GDM1 (cell line): ENCODE data around the gene RCOR3.
A peak's percentile ranks its signal among the peaks of the same experiment; 100 is the strongest.
"Not testable (repeated sequence)": the region's sequence is repeated elsewhere in the genome, so short reads cannot be mapped to it uniquely, and the experiment has no call there.

Experiments
- DNase-seq: peaks from one replicate; lab custom pipeline; 2025; lab: John Stamatoyannopoulos, UW

Gene RCOR3

DNA sequence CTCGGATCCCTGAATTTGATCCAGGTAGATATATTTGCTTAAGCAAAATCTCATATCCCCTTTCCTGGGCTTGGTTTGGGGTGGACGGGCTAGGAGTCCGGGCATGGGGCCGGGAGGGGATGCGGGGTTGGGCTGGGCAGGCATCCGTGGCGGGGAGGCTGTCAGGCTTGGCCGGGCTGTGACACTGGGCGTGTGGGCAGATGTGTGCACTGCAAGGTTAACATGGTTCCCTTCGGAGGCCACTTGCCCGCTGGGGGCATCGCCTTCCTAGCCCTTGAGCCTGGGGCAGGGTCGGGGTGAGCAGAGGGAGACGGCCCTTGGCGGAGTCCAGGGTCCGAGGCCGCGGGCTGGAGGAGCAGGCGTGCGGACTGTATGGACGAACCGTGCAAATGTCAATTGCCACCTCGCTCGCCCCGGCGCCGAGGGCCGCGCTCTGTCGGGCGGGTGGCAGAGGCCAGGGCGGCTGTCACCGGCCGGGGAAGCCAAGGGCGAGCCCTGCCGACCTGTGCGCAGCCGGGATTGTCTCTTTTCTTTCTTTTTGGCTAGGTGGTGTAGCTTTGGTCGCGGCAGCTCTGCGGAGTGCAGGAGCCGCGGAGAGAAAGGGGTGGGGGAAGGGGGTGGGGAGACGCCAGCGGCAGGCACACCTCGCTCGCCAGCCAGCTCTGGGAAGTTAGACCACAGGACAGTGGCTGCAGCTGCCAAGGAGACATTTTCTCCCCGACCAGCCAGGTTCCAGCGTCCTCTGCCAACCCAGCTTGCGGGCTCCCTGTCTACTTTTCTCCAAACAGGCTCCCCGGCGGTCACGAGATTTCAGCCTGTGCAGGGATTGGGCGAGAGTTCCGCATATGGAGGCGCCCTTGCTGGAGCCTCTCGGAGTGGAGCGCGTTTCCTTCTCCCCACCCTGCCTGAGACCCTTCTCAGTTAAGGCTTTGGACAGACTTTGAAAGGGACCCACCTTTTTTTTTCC is 1.3 kb downstream of the RCOR3 start:
- DNase-seq: peak; percentile 46

- DNase-seq: no peak
These were observed 2.1 kb downstream of the RCOR3 start for GRCh38 chr1:211261229-211261628.

DNA sequence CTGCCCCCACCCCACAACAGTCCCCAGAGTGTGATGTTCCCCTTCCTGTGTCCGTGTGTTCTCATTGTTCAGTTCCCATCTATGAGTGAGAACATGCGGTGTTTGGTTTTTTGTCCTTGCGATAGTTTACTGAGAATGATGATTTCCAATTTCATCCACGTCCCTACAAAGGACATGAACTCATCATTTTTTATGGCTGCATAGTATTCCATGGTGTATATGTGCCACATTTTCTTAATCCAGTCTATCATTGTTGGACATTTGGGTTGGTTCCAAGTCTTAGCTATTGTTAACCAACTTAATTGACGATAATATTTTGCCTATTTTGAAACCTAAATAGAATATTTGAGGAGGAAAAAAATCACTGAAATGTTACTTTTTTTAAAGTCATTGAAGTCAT is 3.9 kb downstream of the RCOR3 start:
- DNase-seq: not testable (repeated sequence)

DNA sequence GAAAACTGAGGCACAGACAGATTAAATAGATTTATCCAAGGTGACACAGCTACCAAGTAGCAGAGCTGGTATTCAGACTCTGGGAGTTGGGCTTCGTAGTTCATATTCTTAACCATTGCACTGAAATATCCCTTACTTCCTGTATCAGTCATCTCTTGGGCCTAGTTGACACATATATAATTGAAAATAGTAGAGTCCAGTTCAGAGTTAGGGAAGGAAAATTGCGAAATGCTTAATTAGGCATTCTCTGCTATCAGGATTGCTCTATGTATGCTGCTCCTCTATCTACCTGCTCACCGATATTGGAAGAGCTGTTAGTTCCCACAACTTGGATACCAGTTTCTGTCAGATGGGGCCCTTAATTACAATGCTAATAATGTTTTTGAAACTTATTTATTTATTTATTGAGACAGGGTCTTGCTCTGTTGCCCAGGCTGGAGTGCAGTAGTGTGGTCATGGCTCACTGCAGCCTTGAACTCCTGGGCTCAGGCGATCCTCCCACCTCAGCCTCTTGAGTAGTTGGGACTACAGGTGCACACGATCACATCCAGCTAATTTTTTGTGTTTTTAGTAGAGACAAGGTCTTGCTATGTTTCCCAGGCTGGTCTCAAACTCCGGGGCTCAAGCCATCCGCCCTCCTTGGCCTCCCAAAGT is 8.2 kb downstream of the RCOR3 start:
- DNase-seq: no peak

- no peak for DNase-seq
These were observed 20.2 kb downstream of the RCOR3 start for GRCh38 chr1:211279340-211279739.

DNA sequence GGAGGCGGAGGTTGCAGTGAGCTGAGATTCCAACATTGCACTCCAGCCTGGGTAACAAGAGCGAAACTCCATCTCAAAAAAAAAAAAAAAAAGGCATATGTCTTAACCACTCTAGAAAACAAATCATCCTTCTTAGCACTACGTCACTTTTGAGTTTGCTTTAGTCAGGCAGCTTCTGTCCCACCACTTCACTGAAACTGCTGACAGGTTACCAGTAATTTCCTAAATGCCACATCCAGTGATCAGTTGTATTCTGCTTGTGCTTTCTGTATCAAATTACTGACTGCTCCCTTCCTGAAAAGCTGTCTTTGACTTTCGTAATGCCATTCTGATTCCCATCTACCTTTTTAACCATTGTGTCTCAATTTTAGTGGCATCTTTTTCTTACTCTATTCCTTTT is 21.7 kb downstream of the RCOR3 start:
- DNase-seq: no peak

GRCh38 chr1:211281320-211282022 is 22.3 kb downstream of the RCOR3 start:
- no peak for DNase-seq

DNA sequence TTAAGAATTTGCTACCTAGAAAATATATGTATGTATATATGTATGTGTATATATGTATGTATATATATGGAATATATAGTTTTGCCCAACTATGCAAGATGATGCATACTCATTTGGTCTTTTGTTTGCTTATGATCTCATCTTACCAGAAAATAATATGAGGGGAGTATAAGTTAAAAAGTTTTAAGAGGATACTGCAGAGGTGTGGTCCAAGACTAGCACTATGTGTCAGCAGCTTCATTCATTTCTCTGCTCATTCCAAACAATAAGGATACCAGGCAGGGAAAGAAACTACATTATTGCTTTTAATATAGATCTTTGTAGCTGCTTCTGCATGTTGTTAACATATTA is 22.8 kb downstream of the RCOR3 start:
- no peak for DNase-seq

DNA sequence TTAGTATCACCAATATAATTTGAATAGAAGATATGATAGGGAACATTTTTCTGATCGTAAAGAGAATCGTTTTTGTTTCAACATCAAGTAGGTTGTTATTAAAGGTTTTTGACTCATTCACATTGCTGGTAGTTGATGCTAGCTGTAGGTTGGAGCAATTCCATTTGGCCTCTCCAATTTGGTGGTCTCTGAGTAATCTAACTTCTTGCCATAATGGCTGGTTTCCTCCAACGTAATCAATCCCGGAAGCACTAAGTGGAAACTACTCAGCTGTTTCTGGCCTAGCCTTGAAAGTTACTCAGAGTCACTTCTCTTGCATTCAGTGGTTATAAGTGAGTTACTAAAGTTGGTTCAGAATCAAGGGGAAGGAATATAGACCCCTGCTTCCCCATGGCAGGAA is 26.0 kb downstream of the RCOR3 start:
- no peak for DNase-seq

DNA sequence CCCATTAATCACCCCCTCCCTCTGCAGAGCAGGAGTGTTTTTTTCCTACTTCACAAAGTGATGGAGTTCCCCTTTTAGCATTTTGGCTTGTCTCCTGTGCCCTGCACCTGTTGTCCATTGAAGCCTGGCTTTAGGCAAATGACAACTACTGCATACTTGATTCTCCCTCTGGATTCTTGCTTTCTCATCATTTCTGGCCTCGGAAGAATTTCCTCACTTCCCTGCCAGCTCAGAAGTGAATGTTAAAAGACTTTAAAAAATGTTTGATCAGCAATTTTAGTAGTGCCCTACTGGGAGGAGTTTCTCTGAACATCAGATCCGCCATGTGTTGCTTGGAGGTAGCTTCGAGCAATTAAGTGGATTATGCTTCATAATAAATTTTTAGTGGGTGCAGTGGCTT is 28.1 kb downstream of the RCOR3 start:
- no peak for DNase-seq

DNA sequence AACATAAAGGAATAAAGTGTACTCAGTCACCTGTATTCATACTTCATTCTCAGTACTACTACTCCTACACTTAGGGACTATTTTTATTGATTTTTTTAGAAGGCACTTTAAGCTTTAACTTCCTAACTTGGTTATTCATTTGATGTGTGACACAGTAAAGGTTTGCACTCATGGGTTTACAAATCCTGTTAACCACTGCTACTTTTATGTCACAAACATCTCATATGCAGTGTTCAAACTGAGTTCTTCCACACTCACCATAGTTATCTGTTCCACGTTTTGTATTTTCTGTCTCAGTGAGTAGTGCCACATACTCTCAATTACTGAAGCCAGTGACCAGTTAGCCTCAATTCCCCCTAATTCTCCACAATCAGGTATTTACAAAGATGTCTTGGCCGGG is 33.2 kb downstream of the RCOR3 start:
- no peak for DNase-seq

DNA sequence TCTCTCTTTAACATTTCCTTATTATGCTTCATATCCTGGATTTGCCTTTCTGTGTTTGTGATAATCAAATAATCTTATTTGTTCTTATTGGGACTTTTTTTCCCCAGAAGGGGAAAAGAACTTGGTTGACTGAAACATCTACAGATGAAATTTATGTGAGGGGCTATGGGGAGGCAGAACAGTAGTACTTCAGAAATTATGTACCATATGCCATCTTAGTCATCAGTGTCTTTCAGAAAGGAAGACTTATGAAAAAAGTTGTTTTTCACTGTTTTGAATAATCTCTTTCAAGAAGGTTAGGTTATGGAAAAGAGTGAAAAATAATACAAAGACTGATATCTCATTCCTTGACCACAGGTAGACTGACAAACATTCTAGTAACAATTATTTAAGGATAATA is 37.2 kb downstream of the RCOR3 start:
- no peak for DNase-seq

DNA sequence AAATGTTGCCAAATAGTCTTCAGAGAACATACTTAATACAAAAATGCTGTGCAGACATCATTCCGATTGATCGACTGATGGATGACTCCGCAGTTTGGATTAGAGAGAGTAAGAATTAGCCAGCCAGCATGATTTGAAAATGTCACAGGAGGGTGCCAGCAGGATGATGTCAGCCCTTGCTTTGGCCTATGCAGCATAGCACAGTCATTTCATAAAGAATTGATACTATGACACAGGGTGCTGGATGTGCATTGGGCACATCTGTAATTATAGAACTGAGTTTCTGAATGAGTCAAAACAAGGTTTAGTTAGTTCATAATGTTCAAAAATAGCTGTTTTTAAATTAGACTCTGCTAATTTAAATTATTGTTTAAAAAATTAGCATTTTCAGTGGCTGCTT is 45.9 kb downstream of the RCOR3 start:
- no peak for DNase-seq

GRCh38 chr1:211309617-211310016 is 50.5 kb downstream of the RCOR3 start:
- DNase-seq: no peak

- DNase-seq: no peak
These were observed 54.2 kb downstream of the RCOR3 start for GRCh38 chr1:211313392-211313791.

DNA sequence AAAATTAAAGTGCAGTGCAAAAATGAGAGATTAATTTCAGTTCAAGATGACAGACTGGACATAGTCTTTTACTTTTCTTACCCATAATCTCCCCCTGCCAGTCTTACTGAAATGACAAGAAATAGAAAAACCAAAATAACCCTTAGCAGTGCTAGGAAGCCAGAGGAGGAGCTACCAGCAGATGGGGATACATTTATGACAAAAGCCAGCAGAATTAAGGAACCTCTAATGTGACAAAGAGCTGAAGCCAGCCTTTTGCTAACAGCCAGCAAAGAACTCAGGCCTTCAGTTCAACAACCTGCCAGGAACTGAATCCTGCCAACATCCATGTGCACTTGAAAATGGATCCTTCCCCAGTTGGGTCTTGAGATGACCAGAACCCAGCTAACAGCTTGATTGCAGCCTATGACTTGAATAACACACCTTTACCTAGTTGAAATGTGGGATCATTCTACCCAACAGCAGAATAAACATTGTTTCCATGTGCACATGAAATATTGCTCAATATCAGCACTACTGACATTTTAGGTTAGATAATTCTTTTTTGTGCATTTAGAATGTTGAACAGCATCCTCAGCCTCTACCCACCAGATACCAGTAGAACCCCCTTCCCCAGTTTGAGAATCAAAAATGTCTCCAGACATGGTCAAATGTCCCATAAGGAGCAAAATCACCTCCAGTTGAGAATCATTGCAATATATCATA is 59.6 kb downstream of the RCOR3 start:
- peak; percentile 41 for DNase-seq

GRCh38 chr1:211319892-211320291 is 60.7 kb downstream of the RCOR3 start:
- DNase-seq: no peak

GRCh38 chr1:211320980-211321379 is 61.8 kb downstream of the RCOR3 start:
- no peak for DNase-seq

DNA sequence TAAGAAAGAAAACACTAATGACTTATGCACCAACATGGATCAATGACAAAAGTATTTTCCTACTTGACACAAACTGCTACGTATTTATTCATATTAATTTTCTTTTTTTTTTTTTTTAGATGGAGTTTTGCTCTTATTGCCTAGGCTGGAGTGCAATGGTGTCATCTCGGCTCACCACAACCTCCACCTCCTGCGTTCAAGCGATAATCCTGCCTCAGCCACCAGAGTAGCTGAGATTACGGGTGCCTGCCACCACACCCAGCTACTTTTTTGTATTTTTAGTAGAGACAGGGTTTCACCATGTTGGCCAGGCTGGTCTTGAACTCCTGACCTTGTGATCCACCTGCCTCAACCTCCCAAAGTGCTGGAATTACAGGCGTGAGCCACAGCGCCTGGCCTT is 62.5 kb downstream of the RCOR3 start:
- not testable (repeated sequence) for DNase-seq

DNA sequence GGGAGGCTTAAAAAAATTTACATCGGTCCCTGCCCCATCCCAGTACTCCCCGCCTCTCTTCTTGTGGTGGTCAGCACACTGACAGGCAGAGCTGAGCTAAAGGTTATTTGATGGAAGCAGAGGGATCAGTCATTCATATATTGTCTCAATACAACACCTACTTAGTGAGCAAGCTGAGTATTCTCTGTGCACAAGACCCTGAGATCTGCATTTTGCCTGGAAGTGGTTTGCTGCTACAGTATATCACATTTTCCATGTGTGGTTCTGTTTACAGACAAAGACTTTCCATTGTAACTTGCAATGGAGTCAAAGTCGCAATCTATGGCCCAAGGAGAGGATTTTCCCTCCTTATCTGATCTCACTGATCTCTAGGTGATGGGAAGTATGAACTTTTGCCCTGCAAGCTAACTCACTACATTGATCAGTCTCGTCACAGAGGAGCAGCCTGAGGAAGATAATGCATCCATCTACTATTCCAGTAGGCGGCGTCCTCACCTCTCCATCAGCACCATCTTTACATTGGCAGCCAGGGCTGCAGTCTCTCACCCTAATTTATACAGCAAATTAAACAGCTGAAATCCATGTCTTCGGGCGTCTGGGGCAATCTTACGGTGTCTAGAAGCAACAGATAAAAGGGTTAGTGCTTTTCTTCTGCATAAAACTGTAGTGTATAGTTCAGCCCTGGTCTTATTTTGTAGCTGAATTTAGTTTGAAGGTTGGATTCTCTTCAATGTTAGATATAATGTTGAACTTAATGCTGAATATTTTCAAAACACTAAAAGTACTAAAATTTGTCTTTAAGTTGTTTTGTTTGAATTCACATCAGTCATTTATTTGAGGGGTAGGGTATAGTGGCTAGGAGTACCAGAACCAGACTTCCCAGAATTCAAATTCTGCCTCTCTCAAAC is 64.2 kb downstream of the RCOR3 start:
- peak; percentile 61 for DNase-seq
